T-helper 9 cell (primary cell): ENCODE data around the gene FBXL16.
"Not testable (repeated sequence)": the region's sequence is repeated elsewhere in the genome, so short reads cannot be mapped to it uniquely, and the experiment has no call there.

Experiments used
- DNase-seq: peaks from one replicate; pipeline ENCODE4 v3.0.0-alpha.2; 2020
- total RNA-seq, 2 donors: gene quantifications; one replicate each; lab custom pipeline; 2026; lab: John Stamatoyannopoulos, UW

The FBXL16 gene
- 9.1 to 9.2 reads per million in 2 donors for total RNA-seq

GRCh38 chr16:705431-706188, at the start of gene FBXL16:
TSS of gene FBXL16 (minus strand) at chr16:705801. CDS start at chr16:697405, 8,396 bp downstream.
- no peak for DNase-seq

DNA sequence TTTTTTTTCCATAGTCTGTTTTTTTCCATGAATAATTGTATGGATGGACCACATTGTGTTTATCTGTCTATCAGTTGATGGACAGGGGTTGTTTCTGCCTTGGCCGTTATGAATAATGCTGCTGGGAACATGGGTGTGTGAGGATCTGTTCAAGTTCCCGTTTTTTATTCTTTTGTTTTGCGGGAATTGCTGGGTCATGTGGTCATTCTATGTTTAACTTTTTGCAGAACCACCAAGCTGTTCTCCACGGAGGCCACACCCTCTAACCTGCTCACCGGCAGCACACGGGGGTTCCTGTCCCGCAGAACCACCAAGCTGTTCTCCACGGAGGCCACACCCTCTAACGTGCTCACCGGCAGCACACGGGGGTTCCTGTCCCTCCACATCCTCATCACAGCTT, 49.1 kb upstream of the FBXL16 start:
- DNase-seq: no peak

GRCh38 chr16:754121-754607, 48.6 kb upstream of the FBXL16 start:
- DNase-seq: not testable (repeated sequence)

- no peak for DNase-seq
Measured at GRCh38 chr16:752007-752312, 46.4 kb upstream of the FBXL16 start.

GRCh38 chr16:751152-752006, 45.8 kb upstream of the FBXL16 start:
- no peak for DNase-seq

DNA sequence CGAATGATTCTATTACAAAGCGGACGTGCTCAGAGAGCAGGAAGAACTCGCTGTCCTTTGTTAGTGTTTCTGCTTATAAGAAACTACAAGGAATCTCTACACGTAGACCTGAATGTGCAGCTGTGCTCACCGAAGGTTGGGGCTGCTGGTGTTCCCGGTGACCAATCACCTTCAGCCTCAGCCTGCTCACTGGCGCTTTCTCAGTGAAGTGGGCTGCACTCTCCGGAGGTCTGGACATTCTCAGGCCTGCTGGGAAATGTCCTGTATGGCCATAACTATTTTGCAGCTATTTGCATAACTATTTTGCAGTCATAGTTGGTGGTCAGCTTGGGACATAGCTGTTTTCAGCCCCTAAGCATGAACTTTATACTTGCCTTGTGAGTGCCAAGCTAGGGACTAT, 44.9 kb upstream of the FBXL16 start:
- DNase-seq: no peak

- no peak for DNase-seq
Measured at GRCh38 chr16:749010-749409, 43.4 kb upstream of the FBXL16 start.

DNA sequence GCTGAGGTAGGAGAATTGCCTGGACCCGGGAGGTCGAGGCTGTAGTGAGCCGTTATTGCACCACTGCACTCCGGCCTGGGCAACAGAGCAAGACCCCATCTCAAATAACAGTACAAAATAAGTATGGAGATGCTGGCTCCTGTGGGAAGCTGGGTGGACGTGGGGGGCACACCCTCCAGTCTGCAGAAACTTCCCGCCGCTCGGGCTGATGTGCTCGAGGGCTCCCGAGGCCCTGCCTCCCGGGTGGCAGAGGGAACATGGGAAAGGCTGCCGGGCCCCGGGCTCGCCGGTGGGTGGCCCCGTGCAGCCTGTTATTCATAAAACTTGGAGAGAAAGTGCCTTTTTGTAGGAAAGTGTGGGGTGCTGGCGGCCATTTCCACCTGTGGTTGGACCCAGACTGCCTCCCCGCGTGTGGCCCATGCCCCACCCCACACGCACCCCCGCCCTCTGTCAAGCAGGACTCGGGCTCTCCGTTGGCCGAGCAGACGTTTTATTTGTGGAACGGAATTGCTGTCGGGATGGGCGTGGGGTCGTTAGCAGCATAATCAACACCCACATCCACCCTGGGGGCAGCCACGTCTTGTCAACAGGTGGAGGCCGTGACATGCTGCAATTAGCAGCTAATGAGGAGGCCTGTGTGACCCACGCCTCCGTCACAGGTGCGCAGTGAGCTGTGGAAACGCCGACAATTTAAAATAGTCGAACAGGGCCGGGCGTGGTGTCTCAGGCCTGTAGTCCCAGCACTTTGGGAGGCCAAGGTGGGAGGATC, 42.6 kb upstream of the FBXL16 start:
- DNase-seq: no peak

- no peak for DNase-seq
Measured at GRCh38 chr16:746637-747036, 41.0 kb upstream of the FBXL16 start.

DNA sequence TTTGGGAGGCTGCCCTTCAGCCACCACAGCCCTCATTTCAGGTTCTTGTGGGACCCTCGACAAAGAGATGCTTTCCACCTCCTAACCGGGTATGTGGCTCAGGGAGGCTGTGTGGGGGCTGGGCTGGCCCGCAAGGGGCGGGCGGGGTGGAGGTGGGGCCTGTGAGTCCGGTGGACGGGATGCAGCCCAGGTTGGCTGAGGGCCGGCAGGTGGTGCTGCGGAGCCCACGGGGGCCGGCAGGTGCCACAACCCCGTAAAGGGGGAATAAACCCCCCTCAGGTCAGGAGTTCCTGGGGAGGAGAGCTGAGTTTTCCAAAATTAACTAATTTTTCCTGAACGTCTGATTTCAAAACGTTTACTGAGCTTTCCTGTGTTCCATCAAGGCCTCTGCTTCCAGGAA, 40.1 kb upstream of the FBXL16 start:
- DNase-seq: no peak

DNA sequence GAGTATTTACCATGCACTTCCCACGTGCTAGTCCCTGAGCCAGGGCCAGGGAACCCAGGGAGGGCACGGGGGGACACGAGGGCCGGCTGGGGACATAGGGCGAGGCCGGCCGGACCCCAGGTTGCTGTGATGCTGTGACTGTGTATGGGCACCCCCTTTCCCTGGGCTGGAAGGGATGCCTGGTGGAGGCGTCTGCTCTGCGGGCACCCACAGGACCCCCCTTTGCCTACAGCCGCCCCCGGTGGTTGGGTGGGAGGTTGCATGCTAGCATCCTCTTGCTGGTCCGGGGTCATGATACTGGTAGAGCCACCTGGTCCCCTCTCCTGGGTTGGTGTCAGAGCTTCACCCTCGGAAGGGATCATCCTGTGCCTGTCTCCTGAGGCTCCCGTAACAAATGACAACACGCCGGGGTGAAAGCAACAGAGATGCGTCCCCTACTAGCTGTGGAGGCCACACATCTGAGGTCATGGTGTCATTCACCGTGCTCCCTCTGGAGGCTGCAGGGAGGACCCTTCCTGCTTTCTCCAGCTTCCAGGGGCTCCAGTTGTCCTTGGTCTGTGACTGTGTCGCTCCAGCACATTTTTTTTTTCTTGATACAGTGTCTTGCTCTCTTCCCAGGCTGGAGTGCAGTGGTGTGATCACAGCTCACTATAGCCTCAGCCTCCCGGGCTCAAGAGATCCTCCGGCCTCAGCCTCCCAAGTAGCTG, 38.3 kb upstream of the FBXL16 start:
- no peak for DNase-seq

DNA sequence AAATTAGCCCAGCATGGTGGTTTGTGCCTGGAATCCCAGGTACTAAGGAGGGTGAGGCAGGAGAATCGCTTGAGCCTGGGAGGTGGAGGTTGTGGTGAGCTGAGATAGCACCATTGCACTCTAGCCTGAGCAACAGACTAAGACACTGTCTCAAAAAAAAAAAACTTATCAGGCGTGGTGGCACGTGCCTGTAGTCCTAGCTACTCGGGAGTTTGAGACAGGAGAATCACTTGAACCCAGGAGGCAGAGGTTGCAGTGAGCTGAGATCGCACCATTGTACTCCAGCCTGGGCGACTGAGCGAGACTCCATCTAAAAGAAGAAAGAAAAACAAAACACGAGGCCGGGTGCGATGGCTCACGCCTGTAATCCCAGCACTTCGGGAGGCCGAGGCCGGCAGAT, 37.3 kb upstream of the FBXL16 start:
- DNase-seq: not testable (repeated sequence)

DNA sequence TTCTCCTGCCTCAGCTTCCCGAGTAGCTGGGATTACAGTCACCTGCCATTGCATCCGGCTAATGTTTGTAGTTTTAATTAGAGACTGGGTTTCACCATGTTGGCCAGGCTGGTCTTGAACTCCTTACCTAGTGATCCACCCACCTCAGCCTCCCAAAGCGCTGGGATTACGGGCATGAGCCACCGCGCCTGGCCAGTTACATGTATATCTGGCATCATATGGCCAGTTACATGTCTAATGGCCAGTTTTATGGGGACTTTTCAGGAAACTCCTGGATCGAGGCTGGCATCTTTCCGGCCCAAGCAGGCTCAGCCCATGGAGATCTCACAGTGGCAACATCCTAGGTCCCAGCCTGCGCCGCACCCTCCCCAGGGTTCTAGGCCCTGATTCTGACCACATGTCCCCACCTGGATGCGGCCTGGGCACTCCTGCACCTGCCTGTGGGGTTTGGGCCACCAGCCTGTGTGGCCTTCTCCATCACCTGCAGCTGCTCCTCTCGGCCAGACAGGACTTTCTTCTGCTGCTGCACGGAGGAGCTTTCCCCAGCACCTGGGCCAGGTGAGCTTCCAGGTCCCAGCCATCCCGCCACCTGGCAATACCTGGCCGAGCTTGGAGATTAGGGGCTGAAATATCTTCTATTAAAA, 36.5 kb upstream of the FBXL16 start:
- no peak for DNase-seq

- peak; percentile 88 for DNase-seq
Measured at GRCh38 chr16:740764-741505, 35.3 kb upstream of the FBXL16 start, which contains the start of gene CIAO3. TSS of gene CIAO3 (minus strand) at chr16:740997. CDS start at chr16:740985, 12 bp downstream.

DNA sequence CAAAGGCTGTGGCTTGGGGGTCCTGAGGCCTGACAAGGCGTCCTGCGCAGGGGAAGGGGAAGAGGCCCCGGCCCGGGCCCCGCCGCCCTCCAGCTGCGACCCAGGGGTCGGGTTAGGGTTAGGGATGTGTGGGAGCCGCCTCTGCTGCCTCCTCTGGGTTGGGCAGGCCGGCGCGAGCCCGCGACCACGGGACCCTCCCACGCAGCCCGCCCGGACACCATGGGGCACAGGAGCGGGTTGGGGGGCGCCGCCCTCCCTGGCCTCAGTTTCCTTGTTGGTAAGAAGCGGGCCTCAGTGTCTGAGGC, 34.8 kb upstream of the FBXL16 start:
- no peak for DNase-seq

DNA sequence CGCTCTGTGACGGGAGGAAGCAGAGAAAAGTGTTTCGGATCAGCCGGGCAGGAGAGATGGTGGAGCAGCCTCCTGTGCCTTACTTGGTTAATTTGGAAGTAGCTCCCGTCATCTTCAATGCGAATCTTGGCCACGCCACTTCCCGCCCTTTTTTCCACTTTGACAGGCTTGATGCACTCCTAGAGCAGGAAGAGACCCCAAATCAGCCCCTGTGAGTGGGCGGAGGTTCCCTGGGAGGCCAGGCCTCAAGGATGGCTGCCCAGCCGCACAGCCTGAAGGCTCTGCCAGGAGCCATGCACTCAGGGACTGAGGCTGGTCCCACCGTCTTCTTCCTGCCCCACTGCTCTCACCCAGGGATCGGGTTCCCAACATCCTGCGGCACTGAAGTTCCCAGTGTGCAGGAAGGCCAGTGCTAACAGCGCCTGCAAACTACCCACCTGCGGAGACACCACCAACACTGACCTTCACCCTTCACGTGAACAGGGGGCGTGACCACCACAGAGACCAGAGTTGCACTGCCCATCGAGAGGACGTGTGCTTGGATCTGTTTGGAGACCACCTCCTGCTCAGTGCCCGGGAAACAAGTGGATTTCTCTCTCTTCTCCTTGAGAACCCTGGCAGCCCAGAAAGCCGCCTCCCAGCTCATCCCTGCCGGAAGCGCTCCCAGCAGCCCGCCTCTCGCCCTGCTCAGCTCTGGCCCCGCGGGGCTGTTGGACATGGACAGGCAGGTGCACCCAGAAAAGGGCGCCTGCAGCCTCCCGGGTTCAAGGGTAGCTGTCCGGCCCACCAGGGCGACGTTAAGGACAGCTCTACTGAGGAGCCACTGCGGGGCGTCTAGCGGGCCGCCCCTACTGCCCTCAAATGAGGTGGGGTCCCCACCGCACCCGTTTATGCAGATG, 34.2 kb upstream of the FBXL16 start:
- DNase-seq: no peak

- DNase-seq: no peak
Measured at GRCh38 chr16:736936-737481, 31.4 kb upstream of the FBXL16 start.

- DNase-seq: no peak
Measured at GRCh38 chr16:735982-736453, 30.4 kb upstream of the FBXL16 start.

GRCh38 chr16:734981-735881, 29.6 kb upstream of the FBXL16 start:
- no peak for DNase-seq
